Neural progenitor cell (in vitro differentiated cells): ENCODE measurements around the gene DDX4. TPM values are rescaled to one million over a fixed set of nuclear protein-coding genes. Genes with fewer than 3 reads are reported as not detected.
"Not testable (repeated sequence)": the region's sequence is repeated elsewhere in the genome, so short reads cannot be mapped to it uniquely, and the experiment has no call there.

Source experiments
- DNase-seq: peaks from one replicate; pipeline ENCODE4 v3.0.0-alpha.2; 2016; ENCODE audit warnings: low spot score
- H2AFZ ChIP-seq: fragments of 200-600 bp; sonication (generic); replicated peaks from 2 replicates; pipeline ENCODE4 v1.6.1; 2016; ENCODE audit warnings: antibody characterized with exemption
- H3F3A ChIP-seq: fragments of 200-600 bp; sonication (generic); 2 replicates; pipeline ENCODE4 v1.6.1; 2016; ENCODE audit warnings: antibody characterized with exemption, low read depth
- H3K27ac ChIP-seq: fragments of 200-600 bp; sonication (generic); 2 replicates; pipeline ENCODE4 v1.5.1; 2016; ENCODE audit warnings: mild to moderate bottlenecking
- H3K27me3 ChIP-seq: fragments of 200-600 bp; sonication (generic); 2 replicates; pipeline ENCODE4 v1.6.1; 2016; ENCODE audit warnings: mild to moderate bottlenecking, moderate library complexity
- H3K36me3 ChIP-seq: fragments of 200-600 bp; sonication (generic); 2 replicates; pipeline ENCODE4 v1.5.1; 2016
- H3K4me1 ChIP-seq: fragments of 200-600 bp; sonication (generic); 2 replicates; pipeline ENCODE4 v1.6.1; 2016; ENCODE audit warnings: mixed run types
- H3K4me2 ChIP-seq: fragments of 200-600 bp; sonication (generic); 2 replicates; pipeline ENCODE4 v1.6.1; 2016
- H3K4me3 ChIP-seq: fragments of 200-600 bp; sonication (generic); 2 replicates; pipeline ENCODE4 v1.5.1; 2016
- H3K79me2 ChIP-seq: fragments of 200-600 bp; sonication (generic); 2 replicates; pipeline ENCODE4 v1.6.1; 2016; ENCODE audit warnings: low read depth
- H3K9ac ChIP-seq: fragments of 200-600 bp; sonication (generic); 2 replicates; pipeline ENCODE4 v1.6.1; 2016
- H3K9me3 ChIP-seq: fragments of 200-600 bp; sonication (generic); 2 replicates; pipeline ENCODE4 v1.5.1; 2016; ENCODE audit warnings: low read depth
- H4K20me1 ChIP-seq: fragments of 200-600 bp; sonication (generic); 2 replicates; pipeline ENCODE4 v1.6.1; 2016; ENCODE audit warnings: low read depth
- H3K27ac Mint-ChIP-seq: 3 replicates; pipeline ENCODE4 v1.8.0; 2021; ENCODE audit warnings: mixed read lengths
- H3K27me3 Mint-ChIP-seq: 2 replicates; pipeline ENCODE4 v1.8.0; 2022; ENCODE audit warnings: low read depth, mild to moderate bottlenecking, inconsistent platforms, moderate library complexity, mixed read lengths; ENCODE audit not compliant: insufficient read depth
- H3K36me3 Mint-ChIP-seq: 3 replicates; pipeline ENCODE4 v1.8.0; 2021; ENCODE audit warnings: mixed read lengths
- H3K4me1 Mint-ChIP-seq: 3 replicates; pipeline ENCODE4 v1.8.0; 2021; ENCODE audit warnings: mixed read lengths
- H3K4me3 Mint-ChIP-seq: 3 replicates; pipeline ENCODE4 v1.8.0; 2021; ENCODE audit warnings: mild to moderate bottlenecking, moderate library complexity, mixed read lengths
- H3K9me3 Mint-ChIP-seq: 3 replicates; pipeline ENCODE4 v1.8.0; 2020; ENCODE audit warnings: mixed read lengths
- EZH2 ChIP-seq: fragments of 200-600 bp; sonication (generic); IDR thresholded peaks from 2 replicates; pipeline ENCODE4 v1.6.1; 2017; ENCODE audit warnings: antibody characterized with exemption, mild to moderate bottlenecking, moderate library complexity
- EZH2phosphoT487 ChIP-seq: fragments of 200-600 bp; sonication (generic); IDR thresholded peaks from 2 replicates; pipeline ENCODE4 v1.6.1; 2017; ENCODE audit warnings: antibody characterized with exemption
- total RNA-seq: library from RNA; depleted of rRNA; stranded (reverse); fragments of >200 nt; gene quantifications from 2 replicates; pipeline ENCODE4 v1.2.3, GENCODE V29; 2015; ENCODE audit warnings: low replicate concordance
- TF ChIP-seq, protein P1 (sequence below): fragments of 200-600 bp; sonication (generic); IDR thresholded peaks from 2 replicates; pipeline ENCODE4 v1.5.1; 2017; ENCODE audit warnings: antibody characterized with exemption, mild to moderate bottlenecking

Gene DDX4
- total RNA-seq, 1 donor from 2014 or later = not detected

DNA sequence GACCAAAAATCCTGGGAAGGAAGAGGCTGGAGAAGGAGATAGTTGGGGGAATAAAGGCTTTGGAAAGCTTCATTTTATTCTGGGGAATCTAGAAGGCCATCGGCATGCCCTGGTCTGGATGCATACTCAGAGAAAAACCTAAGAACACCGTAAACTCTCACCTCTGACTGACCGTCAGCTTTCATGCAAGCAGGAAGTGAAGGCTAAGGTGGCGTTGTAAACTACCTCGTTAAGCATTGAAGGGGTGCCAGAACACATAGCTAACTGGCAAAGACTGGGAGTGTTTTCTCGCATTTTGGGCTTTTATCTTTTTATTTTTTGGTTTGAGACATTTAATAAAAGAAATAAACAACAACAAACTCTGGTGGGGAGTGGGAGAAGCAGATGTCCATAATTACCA lies 23.1 kb upstream of the DDX4 start:
- Mint-ChIP-seq H3K4me3 (no peak overlapping the region), H3K9me3 (peaks cover 19% of the 10 kb centered on the region), H3K27me3 (peaks cover 8% of the 10 kb centered on the region), H3K27ac (no peak overlapping the region), H3K36me3 (peaks cover 2% of the 10 kb centered on the region), H3K4me1 (peaks cover 16% of the 10 kb centered on the region)
- Histone ChIP-seq H3K27ac (no peak overlapping the region), H3K36me3 (no peaks in the 10 kb centered on the region), H3F3A (no peaks in the 10 kb centered on the region), H4K20me1 (no peaks in the 10 kb centered on the region), H3K4me1 (peaks cover 5% of the 10 kb centered on the region), H2AFZ (no peak overlapping the region), H3K9me3 (no peaks in the 10 kb centered on the region), H3K4me3 (no peak overlapping the region), H3K79me2 (peaks cover 14% of the 10 kb centered on the region), H3K4me2 (no peak overlapping the region), H3K9ac (no peak overlapping the region), H3K27me3 (no peaks in the 10 kb centered on the region)
- DNase-seq = no peak
- TF ChIP-seq, protein P1, sequence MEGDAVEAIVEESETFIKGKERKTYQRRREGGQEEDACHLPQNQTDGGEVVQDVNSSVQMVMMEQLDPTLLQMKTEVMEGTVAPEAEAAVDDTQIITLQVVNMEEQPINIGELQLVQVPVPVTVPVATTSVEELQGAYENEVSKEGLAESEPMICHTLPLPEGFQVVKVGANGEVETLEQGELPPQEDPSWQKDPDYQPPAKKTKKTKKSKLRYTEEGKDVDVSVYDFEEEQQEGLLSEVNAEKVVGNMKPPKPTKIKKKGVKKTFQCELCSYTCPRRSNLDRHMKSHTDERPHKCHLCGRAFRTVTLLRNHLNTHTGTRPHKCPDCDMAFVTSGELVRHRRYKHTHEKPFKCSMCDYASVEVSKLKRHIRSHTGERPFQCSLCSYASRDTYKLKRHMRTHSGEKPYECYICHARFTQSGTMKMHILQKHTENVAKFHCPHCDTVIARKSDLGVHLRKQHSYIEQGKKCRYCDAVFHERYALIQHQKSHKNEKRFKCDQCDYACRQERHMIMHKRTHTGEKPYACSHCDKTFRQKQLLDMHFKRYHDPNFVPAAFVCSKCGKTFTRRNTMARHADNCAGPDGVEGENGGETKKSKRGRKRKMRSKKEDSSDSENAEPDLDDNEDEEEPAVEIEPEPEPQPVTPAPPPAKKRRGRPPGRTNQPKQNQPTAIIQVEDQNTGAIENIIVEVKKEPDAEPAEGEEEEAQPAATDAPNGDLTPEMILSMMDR = no peak
- TF ChIP-seq EZH2phosphoT487 = no peak
- no peak for TF ChIP-seq EZH2

- no peak overlapping the region for H3K9ac ChIP-seq
- no peak overlapping the region for H3K4me2 ChIP-seq
- Mint-ChIP-seq H3K27me3 (peaks cover 8% of the 10 kb centered on the region), H3K27ac (no peak overlapping the region), H3K9me3 (peaks cover 19% of the 10 kb centered on the region), H3K36me3 (peaks cover 2% of the 10 kb centered on the region), H3K4me1 (peaks cover 16% of the 10 kb centered on the region), H3K4me3 (no peak overlapping the region)
- peaks cover 5% of the 10 kb centered on the region for H3K4me1 ChIP-seq
- no peaks in the 10 kb centered on the region for H3K27me3 ChIP-seq
- H3F3A ChIP-seq = no peaks in the 10 kb centered on the region
- no peaks in the 10 kb centered on the region for H3K9me3 ChIP-seq
- H3K4me3 ChIP-seq = no peak overlapping the region
- H4K20me1 ChIP-seq = no peaks in the 10 kb centered on the region
- H3K36me3 ChIP-seq = no peaks in the 10 kb centered on the region
- TF ChIP-seq, protein P1 = no peak
- H2AFZ ChIP-seq = no peak overlapping the region
- H3K27ac ChIP-seq = no peak overlapping the region
- peaks cover 12% of the 10 kb centered on the region for H3K79me2 ChIP-seq
- no peak for DNase-seq
These were observed 22.3 kb upstream of the DDX4 start for GRCh38 chr5:55715519-55716078.

DNA sequence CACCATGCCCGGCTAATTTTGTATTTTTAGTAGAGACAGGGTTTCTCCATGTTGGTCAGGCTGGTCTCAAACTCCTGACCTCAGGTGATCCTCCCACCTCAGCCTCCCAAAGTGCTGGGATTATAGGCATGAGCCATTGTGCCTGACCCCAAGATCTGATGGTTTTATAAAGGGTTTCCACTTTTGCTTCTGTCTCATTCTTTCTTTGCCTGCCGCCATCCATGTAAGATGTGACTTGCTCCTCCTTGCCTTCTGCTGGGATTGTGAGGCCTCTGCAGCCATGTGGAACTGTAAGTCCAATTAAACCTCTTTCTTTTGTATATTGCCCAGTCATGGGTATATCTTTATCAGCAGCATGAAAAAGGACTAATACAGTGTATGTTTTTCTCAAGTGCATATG lies 18.8 kb upstream of the DDX4 start:
- H3K27me3 Mint-ChIP-seq, H3K4me3 ChIP-seq, H2AFZ ChIP-seq, H3K79me2 ChIP-seq, H3K36me3 Mint-ChIP-seq, H3K27ac Mint-ChIP-seq, H3K27me3 ChIP-seq, H3K9ac ChIP-seq, H3K27ac ChIP-seq, H3K4me1 ChIP-seq, H3K4me3 Mint-ChIP-seq, DNase-seq, H3K4me2 ChIP-seq, H4K20me1 ChIP-seq, H3F3A ChIP-seq, H3K4me1 Mint-ChIP-seq, H3K36me3 ChIP-seq, H3K9me3 ChIP-seq: not testable (repeated sequence)
- peaks cover 19% of the 10 kb centered on the region for H3K9me3 Mint-ChIP-seq

DNA sequence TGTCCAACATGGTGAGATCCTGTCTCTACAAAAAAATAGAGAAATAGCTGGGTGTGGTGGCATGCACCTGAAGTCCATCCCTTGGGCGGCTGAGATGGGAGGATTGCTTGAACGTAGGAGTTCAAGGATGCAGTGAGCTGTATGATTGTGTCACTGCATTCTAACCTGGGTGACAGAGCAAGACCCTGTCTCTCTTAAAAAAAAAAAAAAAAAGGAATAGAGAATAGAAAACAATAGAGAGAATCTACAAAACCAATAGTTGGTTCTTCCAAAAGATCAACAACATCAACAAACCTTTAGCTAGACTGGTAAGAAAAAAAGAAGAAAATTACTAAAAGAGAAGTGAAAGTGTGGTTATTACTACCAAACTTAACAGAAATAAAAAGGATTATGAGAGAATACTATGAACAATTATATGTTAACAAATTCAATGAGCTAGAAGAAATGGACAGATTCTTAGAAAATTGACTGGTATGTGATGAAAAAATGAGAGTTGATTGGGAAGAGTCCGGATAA lies 17.6 kb upstream of the DDX4 start:
- Histone ChIP-seq H3F3A (no peaks in the 10 kb centered on the region), H4K20me1 (no peaks in the 10 kb centered on the region), H3K4me1 (no peaks in the 10 kb centered on the region), H3K9ac (no peak overlapping the region), H3K4me2 (no peak overlapping the region), H3K79me2 (no peaks in the 10 kb centered on the region), H3K27ac (no peak overlapping the region), H3K4me3 (no peak overlapping the region), H3K9me3 (no peaks in the 10 kb centered on the region), H3K36me3 (no peaks in the 10 kb centered on the region), H3K27me3 (no peaks in the 10 kb centered on the region), H2AFZ (no peak overlapping the region)
- TF ChIP-seq EZH2phosphoT487 = no peak
- TF ChIP-seq, protein P1 = no peak
- Mint-ChIP-seq H3K4me1 (no peaks in the 10 kb centered on the region), H3K4me3 (no peak overlapping the region), H3K27ac (no peak overlapping the region), H3K27me3 (peaks cover 3% of the 10 kb centered on the region), H3K9me3 (peaks cover 18% of the 10 kb centered on the region), H3K36me3 (peaks cover 2% of the 10 kb centered on the region)
- no peak for DNase-seq
